SU-DHL-6 (cell line): ENCODE results near the gene CCDC102A.

Source experiments
- EZH2phosphoT487 ChIP-seq: fragments of 200-600 bp; sonication (generic), shearing (Covaris generic); conservative IDR thresholded peaks from 2 replicates; pipeline ENCODE4 v1.6.1; 2018; ENCODE audit warnings: mild to moderate bottlenecking, antibody characterized with exemption, low read length, moderate library complexity, mixed read lengths
- TF ChIP-seq, protein P1 (sequence below): fragments of 200-600 bp; sonication (generic); IDR thresholded peaks from one replicate; pipeline ENCODE4 v1.5.1; 2017; ENCODE audit warnings: antibody characterized with exemption, mild to moderate bottlenecking, low read length, moderate library complexity; ENCODE audit not compliant: insufficient read depth, poor library complexity, severe bottlenecking

DNA sequence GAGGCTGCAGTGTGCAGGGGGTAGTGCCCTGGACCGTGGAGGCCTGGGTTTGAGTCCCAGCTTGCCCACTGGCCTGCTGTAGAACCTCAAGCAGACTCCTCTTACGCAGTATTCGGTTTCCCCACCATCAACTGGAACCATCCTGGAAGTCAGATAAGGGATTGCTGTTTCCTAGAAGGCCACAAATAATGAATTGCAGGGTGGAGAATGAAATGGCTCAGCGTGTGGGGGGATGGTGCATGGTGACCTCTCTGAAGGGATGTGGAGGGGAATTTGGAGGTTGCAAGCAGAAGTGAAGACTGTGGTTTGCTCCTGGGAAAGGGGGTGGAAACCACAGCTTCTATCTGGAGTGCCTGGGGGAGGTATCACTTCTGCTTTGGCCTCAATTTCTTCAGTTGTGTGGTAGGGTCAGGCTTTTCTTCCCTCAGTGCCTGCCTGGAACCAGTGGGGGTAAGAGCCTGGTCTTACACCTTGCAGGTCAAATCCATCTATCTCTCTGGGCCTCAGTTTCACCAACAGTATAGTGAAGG, 7.8 kb upstream of the CCDC102A start:
- TF ChIP-seq, protein P1, sequence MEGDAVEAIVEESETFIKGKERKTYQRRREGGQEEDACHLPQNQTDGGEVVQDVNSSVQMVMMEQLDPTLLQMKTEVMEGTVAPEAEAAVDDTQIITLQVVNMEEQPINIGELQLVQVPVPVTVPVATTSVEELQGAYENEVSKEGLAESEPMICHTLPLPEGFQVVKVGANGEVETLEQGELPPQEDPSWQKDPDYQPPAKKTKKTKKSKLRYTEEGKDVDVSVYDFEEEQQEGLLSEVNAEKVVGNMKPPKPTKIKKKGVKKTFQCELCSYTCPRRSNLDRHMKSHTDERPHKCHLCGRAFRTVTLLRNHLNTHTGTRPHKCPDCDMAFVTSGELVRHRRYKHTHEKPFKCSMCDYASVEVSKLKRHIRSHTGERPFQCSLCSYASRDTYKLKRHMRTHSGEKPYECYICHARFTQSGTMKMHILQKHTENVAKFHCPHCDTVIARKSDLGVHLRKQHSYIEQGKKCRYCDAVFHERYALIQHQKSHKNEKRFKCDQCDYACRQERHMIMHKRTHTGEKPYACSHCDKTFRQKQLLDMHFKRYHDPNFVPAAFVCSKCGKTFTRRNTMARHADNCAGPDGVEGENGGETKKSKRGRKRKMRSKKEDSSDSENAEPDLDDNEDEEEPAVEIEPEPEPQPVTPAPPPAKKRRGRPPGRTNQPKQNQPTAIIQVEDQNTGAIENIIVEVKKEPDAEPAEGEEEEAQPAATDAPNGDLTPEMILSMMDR, result no peak
- TF ChIP-seq EZH2phosphoT487, result no peak
